Astrocyte of the spinal cord (primary cell): ENCODE data around the gene ANKMY1.

Experiments used
- DNase-seq: peaks from one replicate; pipeline ENCODE4 v3.0.0; 2011; ENCODE audit warnings: low read depth, low spot score
- H3K4me3 ChIP-seq: 2 replicates; pipeline ENCODE4 v1.5.1; 2011; ENCODE audit warnings: low read depth, mild to moderate bottlenecking, low read length, moderate library complexity
- in situ Hi-C: cut with HindIII; loops from 2 replicates; pipeline ENCODE4 v1.10.0; 2017; ENCODE audit warnings: low sequenced_read_pairs
- TF ChIP-seq, protein P1 (sequence below): IDR thresholded peaks from 2 replicates; pipeline ENCODE4 v1.5.1; 2012; ENCODE audit warnings: low read depth, mild to moderate bottlenecking, low read length, inconsistent platforms

ANKMY1 gene

DNA sequence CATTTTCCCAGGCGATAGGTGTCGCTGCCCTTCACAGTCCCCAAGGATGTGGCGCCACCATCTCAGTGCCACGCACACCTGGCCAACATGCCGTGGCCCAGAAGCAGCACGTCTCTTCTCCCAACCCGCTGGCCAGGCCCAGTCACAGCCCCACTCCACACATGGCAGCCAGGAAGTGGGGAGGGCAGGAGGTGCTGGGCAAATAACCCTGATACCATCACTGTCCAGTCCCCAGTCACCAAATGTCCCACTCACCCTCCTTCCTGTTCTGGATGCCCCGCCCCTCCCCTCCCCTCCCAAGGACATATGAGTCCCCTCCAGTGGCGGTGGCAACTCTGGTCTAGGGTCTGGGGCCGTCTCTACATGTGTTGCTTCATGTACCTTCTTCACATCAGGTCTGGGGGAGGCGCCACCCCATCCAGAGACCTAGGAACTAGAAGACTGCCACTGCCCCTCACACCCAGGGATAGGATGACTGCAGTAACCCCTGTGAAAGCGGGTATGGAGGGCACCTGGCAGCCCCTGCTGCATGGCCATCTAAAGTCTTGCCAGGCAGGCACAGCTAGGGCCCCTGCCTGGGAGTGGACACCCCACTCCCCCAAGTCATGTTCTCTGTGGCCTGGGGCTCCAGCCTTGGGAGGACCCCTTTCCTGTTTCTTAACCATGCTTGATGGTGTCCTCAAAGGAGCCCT is 21.4 kb upstream of the ANKMY1 start:
- no peak for DNase-seq
- TF ChIP-seq, protein P1, sequence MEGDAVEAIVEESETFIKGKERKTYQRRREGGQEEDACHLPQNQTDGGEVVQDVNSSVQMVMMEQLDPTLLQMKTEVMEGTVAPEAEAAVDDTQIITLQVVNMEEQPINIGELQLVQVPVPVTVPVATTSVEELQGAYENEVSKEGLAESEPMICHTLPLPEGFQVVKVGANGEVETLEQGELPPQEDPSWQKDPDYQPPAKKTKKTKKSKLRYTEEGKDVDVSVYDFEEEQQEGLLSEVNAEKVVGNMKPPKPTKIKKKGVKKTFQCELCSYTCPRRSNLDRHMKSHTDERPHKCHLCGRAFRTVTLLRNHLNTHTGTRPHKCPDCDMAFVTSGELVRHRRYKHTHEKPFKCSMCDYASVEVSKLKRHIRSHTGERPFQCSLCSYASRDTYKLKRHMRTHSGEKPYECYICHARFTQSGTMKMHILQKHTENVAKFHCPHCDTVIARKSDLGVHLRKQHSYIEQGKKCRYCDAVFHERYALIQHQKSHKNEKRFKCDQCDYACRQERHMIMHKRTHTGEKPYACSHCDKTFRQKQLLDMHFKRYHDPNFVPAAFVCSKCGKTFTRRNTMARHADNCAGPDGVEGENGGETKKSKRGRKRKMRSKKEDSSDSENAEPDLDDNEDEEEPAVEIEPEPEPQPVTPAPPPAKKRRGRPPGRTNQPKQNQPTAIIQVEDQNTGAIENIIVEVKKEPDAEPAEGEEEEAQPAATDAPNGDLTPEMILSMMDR, result no peak
- in situ Hi-C loops, result no loop called here
- no peak overlapping the region for H3K4me3 ChIP-seq

DNA sequence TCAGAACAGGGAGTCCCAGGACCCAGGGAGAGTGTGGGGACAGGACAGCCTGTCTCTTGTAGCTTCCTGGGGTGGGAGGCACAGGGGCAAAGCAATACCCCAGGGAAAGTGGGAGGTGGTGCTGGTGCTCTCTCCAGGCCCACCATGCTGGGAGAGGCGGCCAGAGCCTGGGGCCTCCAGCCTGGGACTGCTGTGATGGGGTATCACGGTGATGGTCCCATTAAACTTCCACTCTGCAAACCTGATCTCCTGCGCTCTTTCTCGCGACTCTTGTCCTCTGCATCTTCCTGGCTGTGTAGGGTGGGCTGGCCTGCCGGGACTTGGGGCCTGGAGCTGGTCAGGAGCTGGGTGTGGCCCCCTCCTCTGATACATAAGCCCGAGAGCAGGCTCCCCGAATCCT is 20.7 kb upstream of the ANKMY1 start:
- DNase-seq, result no peak
- TF ChIP-seq, protein P1, result no peak
- in situ Hi-C loops, result no loop called here
- no peak overlapping the region for H3K4me3 ChIP-seq

DNA sequence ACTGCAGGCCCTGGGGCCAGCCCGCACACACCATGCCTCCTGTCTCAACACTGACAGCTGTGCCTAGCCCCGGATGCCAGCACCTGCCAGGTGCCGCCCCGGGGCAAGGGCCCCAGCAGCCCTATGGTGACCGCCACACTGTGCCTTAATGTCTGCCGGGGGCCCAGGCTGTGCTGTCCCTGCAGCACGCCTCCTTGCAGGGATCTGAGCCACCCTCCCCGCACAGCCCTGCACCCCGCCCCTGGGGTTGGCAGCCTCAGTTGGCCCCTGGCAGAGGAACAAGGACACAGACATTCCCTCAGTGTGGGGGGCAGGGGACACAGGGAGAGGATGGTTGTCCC is 20.3 kb upstream of the ANKMY1 start:
- in situ Hi-C loops, result no loop called here
- TF ChIP-seq, protein P1, result no peak
- no peak for DNase-seq
- H3K4me3 ChIP-seq, result no peak overlapping the region

- TF ChIP-seq, protein P1, result no peak
Measured at GRCh38 chr2:240577281-240578109, 19.7 kb upstream of the ANKMY1 start.

GRCh38 chr2:240576436-240577205 is 18.8 kb upstream of the ANKMY1 start:
- TF ChIP-seq, protein P1, result no peak
- no peak for DNase-seq
- H3K4me3 ChIP-seq, result no peak overlapping the region
- in situ Hi-C loops, result no loop called here

More at GRCh38 chr2:240577281-240578109, 19.7 kb upstream of the ANKMY1 start:
- H3K4me3 ChIP-seq, result no peak overlapping the region
- in situ Hi-C loops, result no loop called here
- no peak for DNase-seq

- H3K4me3 ChIP-seq, result no peak overlapping the region
- TF ChIP-seq, protein P1, result no peak
- no peak for DNase-seq
- in situ Hi-C loops, result no loop called here
Measured at GRCh38 chr2:240576036-240576435, 18.2 kb upstream of the ANKMY1 start.
